ENCODE data around the gene GMPPB.
A peak's percentile ranks its signal among the peaks of the same experiment; 100 is the strongest.
"Not testable (repeated sequence)": the region's sequence is repeated elsewhere in the genome, so short reads cannot be mapped to it uniquely, and the experiment has no call there.

The GMPPB gene

GRCh38 chr3:49723628-49724551, at the start of gene GMPPB:
TSS of gene GMPPB (minus strand) at chr3:49723951. CDS start at chr3:49723726, 225 bp downstream.
- DNase-seq, result peak; percentile 86

GRCh38 chr3:49772703-49773102, 49.0 kb upstream of the GMPPB start:
- no peak for DNase-seq

- DNase-seq, result no peak
These were observed 47.7 kb upstream of the GMPPB start for GRCh38 chr3:49771340-49771938.

GRCh38 chr3:49769926-49770325, 46.2 kb upstream of the GMPPB start:
- no peak for DNase-seq

- no peak for DNase-seq
These were observed 45.6 kb upstream of the GMPPB start for GRCh38 chr3:49769286-49769915.

- no peak for DNase-seq
These were observed 40.2 kb upstream of the GMPPB start for GRCh38 chr3:49763981-49764380.

GRCh38 chr3:49761661-49762060, 37.9 kb upstream of the GMPPB start:
- DNase-seq, result no peak

- DNase-seq, result no peak
These were observed 35.5 kb upstream of the GMPPB start for GRCh38 chr3:49759226-49759625.

- DNase-seq, result no peak
These were observed 33.4 kb upstream of the GMPPB start for GRCh38 chr3:49757197-49757596.

- DNase-seq, result no peak
These were observed 32.3 kb upstream of the GMPPB start for GRCh38 chr3:49756036-49756435.

GRCh38 chr3:49754536-49754935, 30.8 kb upstream of the GMPPB start:
- no peak for DNase-seq

- DNase-seq, result no peak
These were observed 27.8 kb upstream of the GMPPB start for GRCh38 chr3:49751501-49751900.

GRCh38 chr3:49750056-49750455, 26.3 kb upstream of the GMPPB start:
- no peak for DNase-seq

GRCh38 chr3:49748874-49749273, 25.1 kb upstream of the GMPPB start:
- not testable (repeated sequence) for DNase-seq

- DNase-seq, result no peak
These were observed 24.2 kb upstream of the GMPPB start for GRCh38 chr3:49747792-49748480.

- DNase-seq, result no peak
These were observed 22.2 kb upstream of the GMPPB start for GRCh38 chr3:49745986-49746385.

GRCh38 chr3:49740427-49740826, 16.7 kb upstream of the GMPPB start:
- DNase-seq, result no peak

- DNase-seq, result no peak
These were observed 14.4 kb upstream of the GMPPB start for GRCh38 chr3:49738067-49738713.

- DNase-seq, result no peak
These were observed 11.0 kb upstream of the GMPPB start for GRCh38 chr3:49734752-49735151.

GRCh38 chr3:49733551-49733950, 9.8 kb upstream of the GMPPB start:
- no peak for DNase-seq

GRCh38 chr3:49732597-49732996, 8.8 kb upstream of the GMPPB start:
- DNase-seq, result no peak

- no peak for DNase-seq
These were observed 6.3 kb upstream of the GMPPB start for GRCh38 chr3:49729966-49730609.
